Progenitor cell of endocrine pancreas (in vitro differentiated cells): ENCODE data around the gene EMCN. TPM values are rescaled to one million over a fixed set of nuclear protein-coding genes. Genes with fewer than 3 reads are reported as not detected.

Source experiments
- DNase-seq: peaks from one replicate; pipeline ENCODE4 v3.0.0; 2021; ENCODE audit warnings: low spot score; ENCODE audit not compliant: unreplicated experiment
- H3K27ac Mint-ChIP-seq: 2 replicates; pipeline ENCODE4 v1.8.0; 2021; ENCODE audit warnings: mild to moderate bottlenecking, moderate library complexity, mixed read lengths
- H3K27me3 Mint-ChIP-seq: 2 replicates; pipeline ENCODE4 v1.8.0; 2021; ENCODE audit warnings: mixed read lengths
- H3K36me3 Mint-ChIP-seq: 2 replicates; pipeline ENCODE4 v1.8.0; 2022; ENCODE audit warnings: mixed read lengths; ENCODE audit not compliant: insufficient read depth
- H3K4me1 Mint-ChIP-seq: 2 replicates; pipeline ENCODE4 v1.8.0; 2021; ENCODE audit warnings: low read depth, mixed read lengths
- H3K4me3 Mint-ChIP-seq: 2 replicates; pipeline ENCODE4 v1.8.0; 2021; ENCODE audit warnings: low read depth, mild to moderate bottlenecking, moderate library complexity, mixed read lengths
- H3K9me3 Mint-ChIP-seq: 2 replicates; pipeline ENCODE4 v1.8.0; 2021; ENCODE audit warnings: low read depth, mixed read lengths
- total RNA-seq: library from RNA; stranded (reverse); gene quantifications from 2 replicates; pipeline ENCODE4 v1.2.1, GENCODE V29; 2021
- TF ChIP-seq, protein P1 (sequence below): fragments of 200-600 bp; sonication (generic); IDR thresholded peaks from one replicate; pipeline ENCODE4 v1.5.0; 2021; ENCODE audit warnings: antibody characterized with exemption, mild to moderate bottlenecking; ENCODE audit not compliant: unreplicated experiment

Gene EMCN
- total RNA-seq, 1 donor from 2014 or later: not detected

GRCh38 chr4:100450449-100450848 is 67.4 kb downstream of the EMCN start:
- Mint-ChIP-seq H3K4me1 (no peaks in the 10 kb centered on the region), H3K36me3 (no peaks in the 10 kb centered on the region), H3K27ac (no peak overlapping the region), H3K4me3 (no peak overlapping the region), H3K27me3 (no peaks in the 10 kb centered on the region), H3K9me3 (peaks cover 5% of the 10 kb centered on the region)
- no peak for DNase-seq
- TF ChIP-seq, protein P1, sequence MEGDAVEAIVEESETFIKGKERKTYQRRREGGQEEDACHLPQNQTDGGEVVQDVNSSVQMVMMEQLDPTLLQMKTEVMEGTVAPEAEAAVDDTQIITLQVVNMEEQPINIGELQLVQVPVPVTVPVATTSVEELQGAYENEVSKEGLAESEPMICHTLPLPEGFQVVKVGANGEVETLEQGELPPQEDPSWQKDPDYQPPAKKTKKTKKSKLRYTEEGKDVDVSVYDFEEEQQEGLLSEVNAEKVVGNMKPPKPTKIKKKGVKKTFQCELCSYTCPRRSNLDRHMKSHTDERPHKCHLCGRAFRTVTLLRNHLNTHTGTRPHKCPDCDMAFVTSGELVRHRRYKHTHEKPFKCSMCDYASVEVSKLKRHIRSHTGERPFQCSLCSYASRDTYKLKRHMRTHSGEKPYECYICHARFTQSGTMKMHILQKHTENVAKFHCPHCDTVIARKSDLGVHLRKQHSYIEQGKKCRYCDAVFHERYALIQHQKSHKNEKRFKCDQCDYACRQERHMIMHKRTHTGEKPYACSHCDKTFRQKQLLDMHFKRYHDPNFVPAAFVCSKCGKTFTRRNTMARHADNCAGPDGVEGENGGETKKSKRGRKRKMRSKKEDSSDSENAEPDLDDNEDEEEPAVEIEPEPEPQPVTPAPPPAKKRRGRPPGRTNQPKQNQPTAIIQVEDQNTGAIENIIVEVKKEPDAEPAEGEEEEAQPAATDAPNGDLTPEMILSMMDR: no peak

GRCh38 chr4:100431416-100431815 is 86.4 kb downstream of the EMCN start:
- Mint-ChIP-seq H3K4me3 (no peak overlapping the region), H3K36me3 (no peaks in the 10 kb centered on the region), H3K27me3 (no peaks in the 10 kb centered on the region), H3K9me3 (peaks cover 20% of the 10 kb centered on the region), H3K27ac (no peak overlapping the region), H3K4me1 (no peaks in the 10 kb centered on the region)
- TF ChIP-seq, protein P1: no peak
- DNase-seq: no peak

GRCh38 chr4:100430451-100430850 is 87.4 kb downstream of the EMCN start:
- no peak for DNase-seq
- no peaks in the 10 kb centered on the region for H3K36me3 Mint-ChIP-seq
- H3K27ac Mint-ChIP-seq: no peak overlapping the region
- TF ChIP-seq, protein P1: no peak
- peaks cover 15% of the 10 kb centered on the region for H3K9me3 Mint-ChIP-seq
- no peak overlapping the region for H3K4me3 Mint-ChIP-seq
- H3K27me3 Mint-ChIP-seq: no peaks in the 10 kb centered on the region
- no peaks in the 10 kb centered on the region for H3K4me1 Mint-ChIP-seq

GRCh38 chr4:100429616-100430015 is 88.2 kb downstream of the EMCN start:
- Mint-ChIP-seq H3K27me3 (no peaks in the 10 kb centered on the region), H3K4me3 (no peak overlapping the region), H3K36me3 (no peaks in the 10 kb centered on the region), H3K9me3 (peaks cover 8% of the 10 kb centered on the region), H3K4me1 (no peaks in the 10 kb centered on the region), H3K27ac (no peak overlapping the region)
- DNase-seq: no peak
- TF ChIP-seq, protein P1: no peak

- Mint-ChIP-seq H3K27me3 (no peaks in the 10 kb centered on the region), H3K9me3 (no peaks in the 10 kb centered on the region), H3K36me3 (no peaks in the 10 kb centered on the region), H3K27ac (no peak overlapping the region), H3K4me1 (no peaks in the 10 kb centered on the region), H3K4me3 (no peak overlapping the region)
- DNase-seq: no peak
- TF ChIP-seq, protein P1: no peak
Observed at GRCh38 chr4:100428051-100428450, 89.8 kb downstream of the EMCN start.
